HepG2 (cell line): ENCODE data around the gene MOXD1. TPM values are rescaled to one million over a fixed set of nuclear protein-coding genes. Genes with fewer than 3 reads are reported as not detected.

Experiments used
- ARID3A ChIP-seq: IDR thresholded peaks from 2 replicates; pipeline ENCODE4 v1.6.1; 2012; ENCODE audit warnings: low read depth, low read length, improper control_type of control experiment
- DRAP1 ChIP-seq: IDR thresholded peaks from 2 replicates; pipeline ENCODE4 v1.6.1; 2016; ENCODE audit warnings: missing genetic modification reagents, missing compliant biosample characterization
- GPN1 ChIP-seq: sonication (generic); formaldehyde crosslinking; IDR thresholded peaks from 2 replicates; pipeline ENCODE4 v1.5.1; 2020; ENCODE audit warnings: missing genetic modification reagents, borderline replicate concordance
- HDAC1 ChIP-seq: sonication (generic); formaldehyde crosslinking; IDR thresholded peaks from 2 replicates; pipeline ENCODE4 v1.5.1; 2020; ENCODE audit warnings: mild to moderate bottlenecking, missing genetic modification reagents
- HDAC2 ChIP-seq: sonication (generic); formaldehyde crosslinking; IDR thresholded peaks from 2 replicates; pipeline ENCODE4 v1.4.0; 2020; ENCODE audit warnings: missing genetic modification reagents
- HNF1B ChIP-seq: sonication (generic); formaldehyde crosslinking; IDR thresholded peaks from 2 replicates; pipeline ENCODE4 v1.5.1; 2020; ENCODE audit warnings: mild to moderate bottlenecking, moderate library complexity, missing genetic modification reagents
- MED1 ChIP-seq: sonication (generic); formaldehyde crosslinking; IDR thresholded peaks from 2 replicates; pipeline ENCODE4 v1.4.0; 2020; ENCODE audit warnings: missing genetic modification reagents
- NCOA2 ChIP-seq: sonication (generic); formaldehyde crosslinking; IDR thresholded peaks from 2 replicates; pipeline ENCODE4 v1.8.0; 2022; ENCODE audit warnings: inconsistent platforms
- NR2F6 ChIP-seq, 2 experiments: IDR thresholded peaks; 2 replicates each; pipeline ENCODE4 v1.6.1; 2016; ENCODE audit warnings: antibody characterized with exemption in 1 of 2, mild to moderate bottlenecking in 1 of 2
- PHF20 ChIP-seq: sonication (generic); formaldehyde crosslinking; IDR thresholded peaks from 2 replicates; pipeline ENCODE4 v1.5.0; 2020; ENCODE audit warnings: mild to moderate bottlenecking, missing genetic modification reagents
- PHF21A ChIP-seq: sonication (generic); formaldehyde crosslinking; IDR thresholded peaks from 2 replicates; pipeline ENCODE4 v1.5.0; 2020; ENCODE audit warnings: mild to moderate bottlenecking, missing genetic modification reagents
- PPARG ChIP-seq: conservative IDR thresholded peaks from 2 replicates; pipeline ENCODE4 v1.6.1; 2016; ENCODE audit warnings: missing biosample characterization, missing genetic modification reagents
- TGIF2 ChIP-seq: IDR thresholded peaks from 2 replicates; pipeline ENCODE4 v1.6.1; 2016; ENCODE audit warnings: control low read depth, missing compliant biosample characterization
- ZFP62 ChIP-seq: sonication (generic); formaldehyde crosslinking; IDR thresholded peaks from 2 replicates; pipeline ENCODE4 v1.4.0; 2020; ENCODE audit warnings: missing genetic modification reagents
- ZNF142 ChIP-seq: sonication (generic); formaldehyde crosslinking; IDR thresholded peaks from 2 replicates; pipeline ENCODE4 v1.4.0; 2020; ENCODE audit warnings: missing genetic modification reagents
- ZNF614 ChIP-seq: IDR thresholded peaks from 2 replicates; pipeline ENCODE4 v1.6.1; 2018; ENCODE audit warnings: missing biosample characterization, missing genetic modification reagents, inconsistent platforms, borderline replicate concordance
- ZSCAN20 ChIP-seq: sonication (generic); formaldehyde crosslinking; IDR thresholded peaks from 2 replicates; pipeline ENCODE4 v1.4.0; 2020; ENCODE audit warnings: missing genetic modification reagents, mild to moderate bottlenecking, borderline replicate concordance
- polyA plus RNA-seq, 8 experiments: library from polyadenylated mRNA; depleted of rRNA in 3 of 8; stranded (reverse) in 7 of 8; unstranded in 1 of 8; fragments of >200 nt; fragmentation: Illumina TruSeq in 4 of 8; extraction: Trizol in 4 of 8; gene quantifications; 2 replicates each; pipeline versions ENCODE4 v1.2.1 to v1.2.3, GENCODE V29; 2011 to 2016; ENCODE audit warnings: low read depth in 4 of 8, missing spikeins in 1 of 8, mixed read lengths in 1 of 8; ENCODE audit not compliant: insufficient read depth in 1 of 8
- total RNA-seq, 5 experiments: library from RNA; depleted of rRNA; stranded (reverse); fragments of >200 nt; fragmentation: Illumina TruSeq; extraction: Trizol; gene quantifications; 2 replicates each; pipeline ENCODE4 v1.2.3, GENCODE V29; 2016; ENCODE audit warnings: low read depth in 1 of 5

Gene MOXD1
- total and polyA plus RNA-seq, 2 of the 13 experiments (the other 11 are each of a cell fraction or from before 2014, with no cell fraction given), result 0.03 TPM; not detected in 1

- TF ChIP-seq HNF1B (peak; percentile 88; the same call in 1 of the 2 replicates), PHF20 (CRISPR knock-in tag) (0 out of 2 replicates have a peak, but pooled peaks have one; percentile 16), DRAP1 (CRISPR knock-in tag) (peak; percentile 95), PPARG (CRISPR knock-in tag) (peak; percentile 42; the same call in 1 of the 2 replicates), HDAC2 (peak; percentile 64), MED1 (peak; percentile 37; the same call in 1 of the 2 replicates), ZNF614 (peak; percentile 100), NR2F6 (IDR thresholded peaks at IDR 0.05) (no peak), NR2F6 (CRISPR knock-in tag; IDR thresholded peaks at IDR 0.05) (0 out of 2 replicates have a peak, but pooled peaks have one; percentile 18), GPN1 (CRISPR knock-in tag) (no peak), ZFP62 (no peak), ZSCAN20 (CRISPR knock-in tag) (no peak), ARID3A (peak; percentile 54; the same call in 1 of the 2 replicates), ZNF142 (CRISPR knock-in tag) (0 out of 2 replicates have a peak, but pooled peaks have one; percentile 77), NCOA2 (CRISPR knock-in tag) (peak; percentile 30; the same call in 1 of the 2 replicates), TGIF2 (0 out of 2 replicates have a peak, but pooled peaks have one; percentile 33), PHF21A (CRISPR knock-in tag) (peak; percentile 63), HDAC1 (CRISPR knock-in tag) (peak; percentile 72)
These were observed 67.4 kb downstream of the MOXD1 start (continued) for GRCh38 chr6:132333639-132334520.
